ENCODE measurements around the gene SPATA31E1.

The SPATA31E1 gene

GRCh38 chr9:87871425-87872078 lies 11.1 kb upstream of the SPATA31E1 start:
- no peaks in the 10 kb centered on the region for H3K36me3 Mint-ChIP-seq (ENCODE audit: low read depth)
- no peak overlapping the region for H3K4me3 Mint-ChIP-seq
- peaks cover 4% of the 10 kb centered on the region for H3K27me3 Mint-ChIP-seq
- H3K4me1 Mint-ChIP-seq, result no peaks in the 10 kb centered on the region
- H3K27ac Mint-ChIP-seq, result no peak overlapping the region
- H3K9me3 Mint-ChIP-seq, result peaks cover 5% of the 10 kb centered on the region
- no peak for DNase-seq
- ATAC-seq, result no peak

GRCh38 chr9:87872079-87872624 lies 10.5 kb upstream of the SPATA31E1 start:
- Mint-ChIP-seq H3K4me3 (no peak overlapping the region), H3K27ac (no peak overlapping the region), H3K36me3 (ENCODE audit: low read depth) (no peaks in the 10 kb centered on the region), H3K9me3 (peaks cover 5% of the 10 kb centered on the region), H3K27me3 (peaks cover 7% of the 10 kb centered on the region), H3K4me1 (no peaks in the 10 kb centered on the region)
- ATAC-seq (no peak), DNase-seq (no peak)

GRCh38 chr9:87873607-87874303 lies 8.9 kb upstream of the SPATA31E1 start:
- H3K4me1 Mint-ChIP-seq, result no peaks in the 10 kb centered on the region
- DNase-seq (no peak), ATAC-seq (no peak)
- H3K27me3 Mint-ChIP-seq, result peaks cover 7% of the 10 kb centered on the region
- H3K9me3 Mint-ChIP-seq, result peaks cover 5% of the 10 kb centered on the region
- no peak overlapping the region for H3K27ac Mint-ChIP-seq
- no peak overlapping the region for H3K4me3 Mint-ChIP-seq
- H3K36me3 Mint-ChIP-seq (ENCODE audit: low read depth), result no peaks in the 10 kb centered on the region

GRCh38 chr9:87874304-87874623 lies 8.4 kb upstream of the SPATA31E1 start:
- peaks cover 7% of the 10 kb centered on the region for H3K27me3 Mint-ChIP-seq
- peaks cover 5% of the 10 kb centered on the region for H3K9me3 Mint-ChIP-seq
- no peak overlapping the region for H3K27ac Mint-ChIP-seq
- no peaks in the 10 kb centered on the region for H3K4me1 Mint-ChIP-seq
- no peaks in the 10 kb centered on the region for H3K36me3 Mint-ChIP-seq (ENCODE audit: low read depth)
- ATAC-seq (no peak), DNase-seq (no peak)
- H3K4me3 Mint-ChIP-seq, result no peak overlapping the region

GRCh38 chr9:87875060-87875459 lies 7.6 kb upstream of the SPATA31E1 start:
- no peak for ATAC-seq
- no peaks in the 10 kb centered on the region for H3K36me3 Mint-ChIP-seq (ENCODE audit: low read depth)
- no peaks in the 10 kb centered on the region for H3K9me3 Mint-ChIP-seq
- peaks cover 7% of the 10 kb centered on the region for H3K27me3 Mint-ChIP-seq
- H3K4me1 Mint-ChIP-seq, result no peaks in the 10 kb centered on the region
- H3K4me3 Mint-ChIP-seq, result no peak overlapping the region
- no peak overlapping the region for H3K27ac Mint-ChIP-seq
- DNase-seq, result no peak

GRCh38 chr9:87875831-87876545 lies 6.7 kb upstream of the SPATA31E1 start:
- ATAC-seq, result no peak
- Mint-ChIP-seq H3K27ac (no peak overlapping the region), H3K9me3 (no peaks in the 10 kb centered on the region), H3K36me3 (ENCODE audit: low read depth) (no peaks in the 10 kb centered on the region), H3K4me1 (no peaks in the 10 kb centered on the region), H3K4me3 (no peak overlapping the region), H3K27me3 (peaks cover 7% of the 10 kb centered on the region)
- DNase-seq, result no peak

GRCh38 chr9:87876708-87877107 lies 6.0 kb upstream of the SPATA31E1 start:
- ATAC-seq (no peak), DNase-seq (no peak)
- H3K36me3 Mint-ChIP-seq (ENCODE audit: low read depth), result no peaks in the 10 kb centered on the region
- no peaks in the 10 kb centered on the region for H3K9me3 Mint-ChIP-seq
- H3K27me3 Mint-ChIP-seq, result peaks cover 7% of the 10 kb centered on the region
- H3K27ac Mint-ChIP-seq, result no peak overlapping the region
- no peaks in the 10 kb centered on the region for H3K4me1 Mint-ChIP-seq
- no peak overlapping the region for H3K4me3 Mint-ChIP-seq

- peaks cover 4% of the 10 kb centered on the region for H3K27me3 Mint-ChIP-seq
- no peaks in the 10 kb centered on the region for H3K4me1 Mint-ChIP-seq
- no peak overlapping the region for H3K27ac Mint-ChIP-seq
- no peak overlapping the region for H3K4me3 Mint-ChIP-seq
- no peaks in the 10 kb centered on the region for H3K36me3 Mint-ChIP-seq (ENCODE audit: low read depth)
- no peaks in the 10 kb centered on the region for H3K9me3 Mint-ChIP-seq
- no peak for DNase-seq
- ATAC-seq, result no peak
Measured at GRCh38 chr9:87878989-87879511, 3.6 kb upstream of the SPATA31E1 start.

- DNase-seq (no peak), ATAC-seq (no peak)
- H3K27me3 Mint-ChIP-seq, result peaks cover 3% of the 10 kb centered on the region
- H3K9me3 Mint-ChIP-seq, result no peaks in the 10 kb centered on the region
- H3K36me3 Mint-ChIP-seq (ENCODE audit: low read depth), result no peaks in the 10 kb centered on the region
- no peak overlapping the region for H3K4me3 Mint-ChIP-seq
- H3K27ac Mint-ChIP-seq, result no peak overlapping the region
- H3K4me1 Mint-ChIP-seq, result no peaks in the 10 kb centered on the region
Measured at GRCh38 chr9:87880116-87880515, 2.6 kb upstream of the SPATA31E1 start.

GRCh38 chr9:87880683-87881082 lies 2.0 kb upstream of the SPATA31E1 start:
- Mint-ChIP-seq H3K27me3 (peaks cover 3% of the 10 kb centered on the region), H3K4me1 (no peaks in the 10 kb centered on the region), H3K36me3 (ENCODE audit: low read depth) (no peaks in the 10 kb centered on the region), H3K4me3 (no peak overlapping the region), H3K27ac (no peak overlapping the region), H3K9me3 (no peaks in the 10 kb centered on the region)
- DNase-seq (no peak), ATAC-seq (no peak)

- ATAC-seq, result no peak
- Mint-ChIP-seq H3K4me1 (no peaks in the 10 kb centered on the region), H3K27me3 (no peaks in the 10 kb centered on the region), H3K9me3 (no peaks in the 10 kb centered on the region), H3K27ac (no peak overlapping the region), H3K4me3 (no peak overlapping the region), H3K36me3 (ENCODE audit: low read depth) (no peaks in the 10 kb centered on the region)
- no peak for DNase-seq
Measured at GRCh38 chr9:87883274-87883673, 597 bp downstream of the SPATA31E1 start.

GRCh38 chr9:87883990-87884389 lies 1.3 kb downstream of the SPATA31E1 start:
- Mint-ChIP-seq H3K27me3 (no peaks in the 10 kb centered on the region), H3K36me3 (ENCODE audit: low read depth) (no peaks in the 10 kb centered on the region), H3K4me1 (no peaks in the 10 kb centered on the region), H3K9me3 (no peaks in the 10 kb centered on the region), H3K4me3 (no peak overlapping the region), H3K27ac (no peak overlapping the region)
- DNase-seq (no peak), ATAC-seq (no peak)

GRCh38 chr9:87884578-87885459 lies 2.1 kb downstream of the SPATA31E1 start:
- Mint-ChIP-seq H3K4me3 (no peak overlapping the region), H3K27ac (no peak overlapping the region), H3K4me1 (no peaks in the 10 kb centered on the region), H3K36me3 (ENCODE audit: low read depth) (no peaks in the 10 kb centered on the region), H3K9me3 (no peaks in the 10 kb centered on the region), H3K27me3 (no peaks in the 10 kb centered on the region)
- DNase-seq (no peak), ATAC-seq (no peak)

- Mint-ChIP-seq H3K36me3 (ENCODE audit: low read depth) (no peaks in the 10 kb centered on the region), H3K9me3 (no peaks in the 10 kb centered on the region), H3K4me1 (no peaks in the 10 kb centered on the region), H3K4me3 (no peak overlapping the region), H3K27me3 (no peaks in the 10 kb centered on the region), H3K27ac (no peak overlapping the region)
- ATAC-seq (no peak), DNase-seq (no peak)
Measured at GRCh38 chr9:87885484-87886189, 3.0 kb downstream of the SPATA31E1 start.

Measured in activated naive CD8-positive, alpha-beta T cell treated with anti-CD3 and anti-CD28 coated beads, Interleukin-2, amount 50 U/mL, for 24 hours (primary cell).